ENCODE results near the gene SLC17A1.

GRCh38 chr6:25830458-25830857 lies 1.4 kb downstream of the SLC17A1 start:
- no peak for TF ChIP-seq ZFP30 (CRISPR knock-in tag; IDR thresholded peaks at IDR 0.05)
- TF ChIP-seq GLIS3 (CRISPR knock-in tag; IDR thresholded peaks at IDR 0.05): no peak
- TF ChIP-seq ZFP3 (CRISPR knock-in tag; IDR thresholded peaks at IDR 0.05): no peak
- no peak for TF ChIP-seq RARB (CRISPR knock-in tag; IDR thresholded peaks at IDR 0.05)
- no peak for TF ChIP-seq ISL1 (CRISPR knock-in tag; IDR thresholded peaks at IDR 0.05)
- no peak for TF ChIP-seq TOX (CRISPR knock-in tag; IDR thresholded peaks at IDR 0.05; ENCODE audit: borderline replicate concordance)
- TF ChIP-seq PATZ1 (CRISPR knock-in tag; IDR thresholded peaks at IDR 0.05; ENCODE audit: borderline replicate concordance): no peak
- no peak for TF ChIP-seq ZC3H10 (CRISPR knock-in tag; IDR thresholded peaks at IDR 0.05)
- no peak for TF ChIP-seq POU6F1 (CRISPR knock-in tag; IDR thresholded peaks at IDR 0.05; ENCODE audit: borderline replicate concordance, low read depth)
- no peak for TF ChIP-seq BACH2 (CRISPR knock-in tag; IDR thresholded peaks at IDR 0.05; ENCODE audit: borderline replicate concordance)
